H1 (cell line): ENCODE results near the gene LTF. TPM values are rescaled to one million over a fixed set of nuclear protein-coding genes. Genes with fewer than 3 reads are reported as not detected.
A peak's percentile ranks its signal among the peaks of the same experiment; 100 is the strongest.

ENCODE experiments used
- CTCF ChIA-PET: fragments of 300-600 bp; sonication (Branson Sonifier 250); formaldehyde crosslinking; loops from one replicate; lab custom pipeline; 2021; ENCODE audit not compliant: partially characterized antibody; lab: Charles Lee
- POLR2A ChIA-PET: fragments of 300-600 bp; sonication (Branson Sonifier 250); formaldehyde crosslinking; loops from one replicate; lab custom pipeline; 2021; ENCODE audit warnings: inconsistent platforms; ENCODE audit not compliant: partially characterized antibody; lab: Charles Lee
- DNase-seq, 2 experiments: peaks; one replicate each; pipeline versions ENCODE4 v3.0.0 to v3.0.0-alpha.2; 2010 to 2022; ENCODE audit warnings: low spot score in 2 of 2, low read depth in 1 of 2, mixed read lengths in 1 of 2
- FAIRE-seq: peaks from 2 replicates; lab custom pipeline; 2011; peaks lifted over from hg19 to GRCh38; lab: Jason Lieb, UNC
- H2AFZ ChIP-seq: 2 replicates; pipeline ENCODE4 v1.8.1; 2012; ENCODE audit warnings: low read length, inconsistent platforms
- H2AK5ac ChIP-seq: 2 replicates; pipeline ENCODE4 v1.6.1; 2013; ENCODE audit warnings: low read depth, low read length
- H2BK120ac ChIP-seq: replicated peaks from 2 replicates; pipeline ENCODE3; 2013; ENCODE audit warnings: low read depth, low read length, inconsistent platforms
- H2BK12ac ChIP-seq: 2 replicates; pipeline ENCODE4 v1.6.1; 2013; ENCODE audit warnings: low read depth, low read length
- H2BK15ac ChIP-seq: 2 replicates; pipeline ENCODE4 v1.6.1; 2013; ENCODE audit warnings: low read length
- H2BK20ac ChIP-seq: 2 replicates; pipeline ENCODE4 v1.6.1; 2013; ENCODE audit warnings: low read length
- H2BK5ac ChIP-seq: 2 replicates; pipeline ENCODE4 v1.6.1; 2013; ENCODE audit warnings: low read depth, low read length
- H3K14ac ChIP-seq: 2 replicates; pipeline ENCODE4 v1.6.1; 2013; ENCODE audit warnings: inconsistent platforms; ENCODE audit not compliant: insufficient read length
- H3K18ac ChIP-seq: 2 replicates; pipeline ENCODE4 v1.6.1; 2013; ENCODE audit warnings: low read length; ENCODE audit errors: extremely low read depth
- H3K23ac ChIP-seq: 2 replicates; pipeline ENCODE4 v1.6.1; 2013; ENCODE audit warnings: inconsistent platforms; ENCODE audit not compliant: insufficient read length
- H3K23me2 ChIP-seq: 2 replicates; pipeline ENCODE4 v1.6.1; 2013; ENCODE audit warnings: low read depth, low read length
- H3K27ac ChIP-seq: 2 replicates; pipeline ENCODE4 v1.6.1; 2011; ENCODE audit warnings: low read depth, low read length, inconsistent platforms
- H3K27me3 ChIP-seq, 4 experiments: replicated peaks in 1 of 4; 1 replicate in 1 of 4; 2 replicates in 3 of 4; pipeline versions ENCODE4 v1.6.1 to v1.8.1; 2011 to 2013; ENCODE audit warnings: low read length in 3 of 4, mild to moderate bottlenecking in 3 of 4, inconsistent platforms in 2 of 4, mixed read lengths in 2 of 4, moderate library complexity in 1 of 4; ENCODE audit not compliant: control insufficient read depth in 3 of 4, insufficient read depth in 3 of 4; ENCODE audit errors: extremely low read depth in 1 of 4
- H3K36me3 ChIP-seq, 4 experiments: 2 replicates each; pipeline versions ENCODE4 v1.6.1 to v1.8.1; 2011 to 2013; ENCODE audit warnings: mild to moderate bottlenecking in 4 of 4, low read length in 3 of 4, moderate library complexity in 2 of 4, control low read depth in 1 of 4, inconsistent platforms in 1 of 4; ENCODE audit not compliant: insufficient read depth in 4 of 4, control insufficient read depth in 2 of 4
- H3K4ac ChIP-seq: replicated peaks from 2 replicates; pipeline ENCODE3; 2013; ENCODE audit warnings: low read length, low read depth, mixed read lengths, inconsistent platforms; ENCODE audit not compliant: insufficient read length
- H3K4me1 ChIP-seq, 4 experiments: replicated peaks in 1 of 4; 1 replicate in 1 of 4; 2 replicates in 3 of 4; pipeline versions ENCODE4 v1.6.1 to v1.8.1; 2011 to 2013; ENCODE audit warnings: low read length in 3 of 4, inconsistent platforms in 2 of 4, mixed read lengths in 1 of 4; ENCODE audit not compliant: insufficient read depth in 4 of 4, control insufficient read depth in 3 of 4
- H3K4me2 ChIP-seq, 2 experiments: 2 replicates each; pipeline versions ENCODE4 v1.6.1 to v1.8.1; 2011 to 2013; ENCODE audit warnings: low read depth in 2 of 2, low read length in 2 of 2, control low read depth in 1 of 2, inconsistent platforms in 1 of 2, mild to moderate bottlenecking in 1 of 2; ENCODE audit not compliant: insufficient read depth in 1 of 2
- H3K4me3 ChIP-seq, 4 experiments: fragments of 200-600, 300-600 bp in 1 of 4; sonication (generic), shearing (Covaris generic), sonication (Bioruptor Twin) in 1 of 4; 2 replicates each; pipeline versions ENCODE4 v1.5.1 to v1.8.1; 2011 to 2016; ENCODE audit warnings: low read length in 4 of 4, low read depth in 3 of 4, control low read depth in 2 of 4, inconsistent platforms in 2 of 4, mild to moderate bottlenecking in 2 of 4, mixed read lengths in 1 of 4, moderate library complexity in 1 of 4; ENCODE audit not compliant: insufficient read depth in 2 of 4; ENCODE audit errors: extremely low read depth in 1 of 4
- H3K56ac ChIP-seq: replicated peaks from 2 replicates; pipeline ENCODE3; 2013; ENCODE audit warnings: low read depth, mild to moderate bottlenecking, mixed read lengths, low read length, inconsistent platforms; ENCODE audit not compliant: insufficient read length
- H3K79me1 ChIP-seq: 2 replicates; pipeline ENCODE4 v1.6.1; 2013; ENCODE audit warnings: low read depth, low read length, control low read depth
- H3K79me2 ChIP-seq, 2 experiments: 2 replicates each; pipeline versions ENCODE4 v1.6.1 to v1.8.1; 2012 to 2013; ENCODE audit warnings: low read length in 2 of 2, mild to moderate bottlenecking in 2 of 2, inconsistent platforms in 1 of 2; ENCODE audit not compliant: insufficient read depth in 2 of 2, control insufficient read depth in 1 of 2
- H3K9ac ChIP-seq, 4 experiments: replicated peaks in 1 of 4; 1 replicate in 1 of 4; 2 replicates in 3 of 4; pipeline versions ENCODE4 v1.6.1 to v1.8.1; 2011 to 2013; ENCODE audit warnings: low read depth in 3 of 4, low read length in 3 of 4, control low read depth in 2 of 4, mild to moderate bottlenecking in 2 of 4, moderate library complexity in 2 of 4, inconsistent platforms in 1 of 4; ENCODE audit errors: extremely low read depth in 1 of 4
- H3K9me3 ChIP-seq, 2 experiments: 2 replicates each; pipeline versions ENCODE4 v1.6.1 to v1.8.1; 2012 to 2013; ENCODE audit warnings: mild to moderate bottlenecking in 2 of 2, moderate library complexity in 2 of 2, control low read depth in 1 of 2, inconsistent platforms in 1 of 2, low read depth in 1 of 2, low read length in 1 of 2, mixed read lengths in 1 of 2; ENCODE audit not compliant: insufficient read depth in 2 of 2
- H4K20me1 ChIP-seq, 2 experiments: replicated peaks in 1 of 2; 2 replicates each; pipeline versions ENCODE3 to v1.8.1; 2011 to 2013; ENCODE audit warnings: inconsistent platforms in 2 of 2, low read length in 2 of 2, mild to moderate bottlenecking in 1 of 2; ENCODE audit not compliant: insufficient read depth in 2 of 2, control insufficient read depth in 1 of 2
- H4K5ac ChIP-seq: 2 replicates; pipeline ENCODE4 v1.6.1; 2013; ENCODE audit warnings: low read length, low read depth, mixed read lengths, inconsistent platforms; ENCODE audit not compliant: insufficient read length
- H4K8ac ChIP-seq: 2 replicates; pipeline ENCODE4 v1.8.0; 2013; ENCODE audit warnings: mild to moderate bottlenecking, moderate library complexity, low read length, inconsistent platforms; ENCODE audit not compliant: insufficient read depth; ENCODE audit errors: extremely low read depth
- H4K91ac ChIP-seq: replicated peaks from 2 replicates; pipeline ENCODE3; 2013; ENCODE audit warnings: low read length, mixed read lengths, inconsistent platforms; ENCODE audit not compliant: insufficient read length
- BACH1 ChIP-seq: IDR thresholded peaks from 2 replicates; pipeline ENCODE4 v1.6.1; 2012; ENCODE audit warnings: low read length, improper control_type of control experiment
- BCL11A ChIP-seq, 2 experiments: IDR thresholded peaks; one replicate each; pipeline ENCODE4 v1.6.1; 2011; ENCODE audit warnings: low read depth in 2 of 2, low read length in 2 of 2, mild to moderate bottlenecking in 2 of 2
- CHD1 ChIP-seq: IDR thresholded peaks from 2 replicates; pipeline ENCODE4 v1.6.1; 2012; ENCODE audit warnings: low read depth, low read length, improper control_type of control experiment
- CREB1 ChIP-seq: IDR thresholded peaks from 2 replicates; pipeline ENCODE4 v1.6.1; 2012; ENCODE audit warnings: inconsistent platforms
- CTCF ChIP-seq, 3 experiments: IDR thresholded peaks; 1 replicate in 2 of 3; 2 replicates in 1 of 3; pipeline versions ENCODE4 v1.5.1 to v1.6.1; 2011; ENCODE audit warnings: low read length in 3 of 3, mild to moderate bottlenecking in 3 of 3, inconsistent platforms in 2 of 3, low read depth in 1 of 3, moderate library complexity in 1 of 3; ENCODE audit not compliant: insufficient read depth in 1 of 3; ENCODE audit errors: control extremely low read depth in 1 of 3
- GABPA ChIP-seq: IDR thresholded peaks from 2 replicates; pipeline ENCODE4 v1.6.1; 2011; ENCODE audit warnings: mild to moderate bottlenecking, low read length, moderate library complexity, borderline replicate concordance; ENCODE audit not compliant: insufficient read depth
- NANOG ChIP-seq: IDR thresholded peaks from 2 replicates; pipeline ENCODE4 v1.6.1; 2011; ENCODE audit warnings: low read length, low read depth, mild to moderate bottlenecking, inconsistent platforms; ENCODE audit not compliant: insufficient read depth, poor library complexity, severe bottlenecking
- RNF2 ChIP-seq: fragments of 200-900, 300-1000 bp; sonication (generic); IDR thresholded peaks from 2 replicates; pipeline ENCODE4 v1.7.1; 2016; ENCODE audit warnings: borderline replicate concordance, low read depth, mild to moderate bottlenecking, antibody characterized with exemption, low read length; ENCODE audit not compliant: poor library complexity, severe bottlenecking; ENCODE audit errors: missing control alignments
- TEAD4 ChIP-seq: IDR thresholded peaks from 2 replicates; pipeline ENCODE4 v1.6.1; 2012; ENCODE audit warnings: low read depth, low read length, inconsistent platforms, mixed read lengths
- WGBS, 2 experiments: shearing (Covaris generic) in 1 of 2; methylation state at CpG; one replicate each; pipeline versions ENCODE4 v1.1.6 to v1.1.7; 2013 to 2015; ENCODE audit warnings: low lambda C conversion rate in 2 of 2, mixed read lengths in 2 of 2, inconsistent platforms in 1 of 2, low coverage in 1 of 2, missing lambda C conversion rate in 1 of 2; ENCODE audit not compliant: insufficient replicate concordance in 2 of 2, insufficient coverage in 1 of 2, insufficient read length in 1 of 2; ENCODE audit errors: extremely low coverage in 1 of 2, missing lambda C conversion rate in 1 of 2; 5-methylcytosine and 5-hydroxymethylcytosine counted together
- polyA plus RNA-seq, 7 experiments: library from polyadenylated mRNA; depleted of rRNA in 3 of 7; stranded (reverse) in 5 of 7; unstranded in 2 of 7; fragments of >200 nt in 5 of 7; fragments of 200-250 nt in 2 of 7; gene quantifications; 1 replicate in 5 of 7; 2 replicates in 1 of 7; 4 replicates in 1 of 7; pipeline versions ENCODE4 v1.2.1 to v1.2.3, GENCODE V29; 2011 to 2013; ENCODE audit warnings: missing spikeins in 2 of 7, mixed read lengths in 2 of 7
- total RNA-seq: library from RNA; stranded (reverse); fragmentation: NEBNext Ultra II Directional; extraction: Animal tissue kit (Norgen Biotek cat#: 25700); gene quantifications from 2 replicates; pipeline ENCODE4 v1.2.1, GENCODE V29; 2021

Gene LTF
- total and polyA plus RNA-seq, 2 of the 8 experiments (the other 6 are each of a cell fraction or from before 2014, with no cell fraction given), result 0.23 to 0.99 TPM

GRCh38 chr3:46490338-46491084 is 25.8 kb upstream of the LTF start:
- Histone ChIP-seq H3K9ac (no peak overlapping the region), H3K4ac (no peak overlapping the region), H4K8ac (0 out of 2 replicates have a peak overlapping the region, but pooled peaks have one; percentile 20), H3K79me1 (no peaks in the 10 kb centered on the region), H2AFZ (no peak overlapping the region), H3K23ac (no peak overlapping the region), H2BK15ac (no peak overlapping the region), H2BK120ac (no peak overlapping the region), H4K5ac (no peak overlapping the region), H2BK5ac (no peak overlapping the region), H3K79me2 (no peaks in the 10 kb centered on the region), H3K23me2 (no peaks in the 10 kb centered on the region), H3K36me3 (no peaks in the 10 kb centered on the region), H3K4me3 (no peak overlapping the region), H3K27ac (no peak overlapping the region), H3K27me3 (no peaks in the 10 kb centered on the region; a peak in 2 of 7 replicates), H2BK12ac (no peak overlapping the region), H4K20me1 (no peaks in the 10 kb centered on the region), H4K91ac (no peak overlapping the region), H3K56ac (no peak overlapping the region), H2BK20ac (no peak overlapping the region), H3K9me3 (peaks cover 0 to 10% of the 10 kb centered on the region in 2 experiments; a peak in 2 of 4 replicates), H3K14ac (no peak overlapping the region), H2AK5ac (no peak overlapping the region), H3K18ac (no peak overlapping the region), H3K4me2 (no peak overlapping the region), H3K4me1 (peaks cover 4 to 8% (median 6%) of the 10 kb centered on the region in 4 experiments; a peak in 6 of 7 replicates)
- POLR2A ChIA-PET, result interaction anchor here (0.9 to 4.0 kb wide), 6 partner anchors 9 to 170 kb away, joined by 3 to 49 read pairs (median 4); no protein-coding TSS in a partner anchor
- DNase-seq (peak in 1 of 2 experiments; percentile 8), FAIRE-seq (no peak)
- CTCF ChIA-PET, result interaction anchor here (1.2 to 5.7 kb wide), 20 partner anchors 9 to 344 kb away, joined by 3 to 82 read pairs (median 16); partner anchors contain the start of genes ALS2CL and RTP3
- WGBS, 2 experiments, result 89% methylated on average over 6 of the region's 6 CpGs; no CpG with 5 or more reads in 1 of the 2 experiments
- TF ChIP-seq BCL11A (IDR thresholded peaks at IDR 0.05; ENCODE audit: low read depth in 2 of 2, low read length in 2 of 2), result no peak
- TF ChIP-seq TEAD4, result no peak
- TF ChIP-seq RNF2, result no peak
- no peak for TF ChIP-seq CHD1
- no peak for TF ChIP-seq GABPA
- no peak for TF ChIP-seq CREB1
- TF ChIP-seq NANOG, result no peak
- no peak for TF ChIP-seq BACH1
- TF ChIP-seq CTCF (IDR thresholded peaks at IDR 0.05; ENCODE audit: control extremely low read depth in 1 of 3, insufficient read depth in 1 of 3, low read depth in 1 of 3, low read length in 3 of 3), result no peak
